ENCODE measurements around the gene ESRRG. TPM values are rescaled to one million over a fixed set of nuclear protein-coding genes. Genes with fewer than 3 reads are reported as not detected.

Gene ESRRG
- total and polyA plus RNA-seq, 2 experiments from 2014 or later, result 1.2 to 1.7 TPM

DNA sequence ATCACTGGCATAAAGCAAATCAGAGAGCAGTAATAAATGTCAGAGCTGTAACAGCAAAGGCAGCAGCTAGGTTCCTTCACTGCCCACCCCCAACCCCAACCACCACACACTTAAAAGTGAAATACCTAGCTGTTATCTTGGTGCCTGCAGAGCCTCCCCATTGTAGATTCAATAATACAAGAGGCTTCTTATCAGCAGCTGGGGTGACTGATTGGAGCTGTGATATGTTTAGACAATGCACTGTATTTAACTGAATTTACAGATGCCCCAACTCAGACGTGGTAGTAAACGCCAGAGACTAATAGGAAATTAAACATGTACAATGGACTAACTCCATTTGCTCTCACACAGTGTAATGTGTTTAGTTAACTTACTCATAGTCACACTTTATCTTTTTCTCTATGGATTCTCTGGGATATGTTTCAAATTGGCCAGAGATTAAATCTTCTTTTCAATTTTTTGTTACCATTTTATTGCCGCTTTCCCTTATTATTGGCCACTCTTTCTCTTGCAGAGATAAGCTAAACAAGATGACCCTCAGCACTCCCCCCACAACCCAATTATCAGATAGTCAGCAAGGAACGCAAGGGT is 117.1 kb downstream of the ESRRG start:
- TF ChIP-seq STAT1 (IDR thresholded peaks at IDR 0.05; ENCODE audit: unreplicated experiment) (no peak), ZNF331 (CRISPR knock-in tag; IDR thresholded peaks at IDR 0.05; ENCODE audit: low read depth) (no peak), JUNB (IDR thresholded peaks at IDR 0.05; ENCODE audit: unreplicated experiment) (no peak), ZNF114 (CRISPR knock-in tag; IDR thresholded peaks at IDR 0.05) (no peak), EZH2 (IDR thresholded peaks at IDR 0.05; ENCODE audit: low read depth, unreplicated experiment) (no peak), CREB1 (CRISPR knock-in tag; IDR thresholded peaks at IDR 0.05; ENCODE audit: low read depth) (no peak), NANOG (IDR thresholded peaks at IDR 0.05; ENCODE audit: borderline replicate concordance) (no peak), POLR2AphosphoS5 (IDR thresholded peaks at IDR 0.05; ENCODE audit: low read depth) (no peak), EZH2phosphoT487 (IDR thresholded peaks at IDR 0.05; ENCODE audit: unreplicated experiment) (no peak)
- TF ChIP-seq, protein P1, sequence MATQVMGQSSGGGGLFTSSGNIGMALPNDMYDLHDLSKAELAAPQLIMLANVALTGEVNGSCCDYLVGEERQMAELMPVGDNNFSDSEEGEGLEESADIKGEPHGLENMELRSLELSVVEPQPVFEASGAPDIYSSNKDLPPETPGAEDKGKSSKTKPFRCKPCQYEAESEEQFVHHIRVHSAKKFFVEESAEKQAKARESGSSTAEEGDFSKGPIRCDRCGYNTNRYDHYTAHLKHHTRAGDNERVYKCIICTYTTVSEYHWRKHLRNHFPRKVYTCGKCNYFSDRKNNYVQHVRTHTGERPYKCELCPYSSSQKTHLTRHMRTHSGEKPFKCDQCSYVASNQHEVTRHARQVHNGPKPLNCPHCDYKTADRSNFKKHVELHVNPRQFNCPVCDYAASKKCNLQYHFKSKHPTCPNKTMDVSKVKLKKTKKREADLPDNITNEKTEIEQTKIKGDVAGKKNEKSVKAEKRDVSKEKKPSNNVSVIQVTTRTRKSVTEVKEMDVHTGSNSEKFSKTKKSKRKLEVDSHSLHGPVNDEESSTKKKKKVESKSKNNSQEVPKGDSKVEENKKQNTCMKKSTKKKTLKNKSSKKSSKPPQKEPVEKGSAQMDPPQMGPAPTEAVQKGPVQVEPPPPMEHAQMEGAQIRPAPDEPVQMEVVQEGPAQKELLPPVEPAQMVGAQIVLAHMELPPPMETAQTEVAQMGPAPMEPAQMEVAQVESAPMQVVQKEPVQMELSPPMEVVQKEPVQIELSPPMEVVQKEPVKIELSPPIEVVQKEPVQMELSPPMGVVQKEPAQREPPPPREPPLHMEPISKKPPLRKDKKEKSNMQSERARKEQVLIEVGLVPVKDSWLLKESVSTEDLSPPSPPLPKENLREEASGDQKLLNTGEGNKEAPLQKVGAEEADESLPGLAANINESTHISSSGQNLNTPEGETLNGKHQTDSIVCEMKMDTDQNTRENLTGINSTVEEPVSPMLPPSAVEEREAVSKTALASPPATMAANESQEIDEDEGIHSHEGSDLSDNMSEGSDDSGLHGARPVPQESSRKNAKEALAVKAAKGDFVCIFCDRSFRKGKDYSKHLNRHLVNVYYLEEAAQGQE (IDR thresholded peaks at IDR 0.05; ENCODE audit: unreplicated experiment), result no peak
- TF ChIP-seq, protein P2, sequence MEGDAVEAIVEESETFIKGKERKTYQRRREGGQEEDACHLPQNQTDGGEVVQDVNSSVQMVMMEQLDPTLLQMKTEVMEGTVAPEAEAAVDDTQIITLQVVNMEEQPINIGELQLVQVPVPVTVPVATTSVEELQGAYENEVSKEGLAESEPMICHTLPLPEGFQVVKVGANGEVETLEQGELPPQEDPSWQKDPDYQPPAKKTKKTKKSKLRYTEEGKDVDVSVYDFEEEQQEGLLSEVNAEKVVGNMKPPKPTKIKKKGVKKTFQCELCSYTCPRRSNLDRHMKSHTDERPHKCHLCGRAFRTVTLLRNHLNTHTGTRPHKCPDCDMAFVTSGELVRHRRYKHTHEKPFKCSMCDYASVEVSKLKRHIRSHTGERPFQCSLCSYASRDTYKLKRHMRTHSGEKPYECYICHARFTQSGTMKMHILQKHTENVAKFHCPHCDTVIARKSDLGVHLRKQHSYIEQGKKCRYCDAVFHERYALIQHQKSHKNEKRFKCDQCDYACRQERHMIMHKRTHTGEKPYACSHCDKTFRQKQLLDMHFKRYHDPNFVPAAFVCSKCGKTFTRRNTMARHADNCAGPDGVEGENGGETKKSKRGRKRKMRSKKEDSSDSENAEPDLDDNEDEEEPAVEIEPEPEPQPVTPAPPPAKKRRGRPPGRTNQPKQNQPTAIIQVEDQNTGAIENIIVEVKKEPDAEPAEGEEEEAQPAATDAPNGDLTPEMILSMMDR (conservative IDR thresholded peaks at IDR 0.05; ENCODE audit: low read depth in 2 of 2), result no peak
- TF ChIP-seq, protein P3, sequence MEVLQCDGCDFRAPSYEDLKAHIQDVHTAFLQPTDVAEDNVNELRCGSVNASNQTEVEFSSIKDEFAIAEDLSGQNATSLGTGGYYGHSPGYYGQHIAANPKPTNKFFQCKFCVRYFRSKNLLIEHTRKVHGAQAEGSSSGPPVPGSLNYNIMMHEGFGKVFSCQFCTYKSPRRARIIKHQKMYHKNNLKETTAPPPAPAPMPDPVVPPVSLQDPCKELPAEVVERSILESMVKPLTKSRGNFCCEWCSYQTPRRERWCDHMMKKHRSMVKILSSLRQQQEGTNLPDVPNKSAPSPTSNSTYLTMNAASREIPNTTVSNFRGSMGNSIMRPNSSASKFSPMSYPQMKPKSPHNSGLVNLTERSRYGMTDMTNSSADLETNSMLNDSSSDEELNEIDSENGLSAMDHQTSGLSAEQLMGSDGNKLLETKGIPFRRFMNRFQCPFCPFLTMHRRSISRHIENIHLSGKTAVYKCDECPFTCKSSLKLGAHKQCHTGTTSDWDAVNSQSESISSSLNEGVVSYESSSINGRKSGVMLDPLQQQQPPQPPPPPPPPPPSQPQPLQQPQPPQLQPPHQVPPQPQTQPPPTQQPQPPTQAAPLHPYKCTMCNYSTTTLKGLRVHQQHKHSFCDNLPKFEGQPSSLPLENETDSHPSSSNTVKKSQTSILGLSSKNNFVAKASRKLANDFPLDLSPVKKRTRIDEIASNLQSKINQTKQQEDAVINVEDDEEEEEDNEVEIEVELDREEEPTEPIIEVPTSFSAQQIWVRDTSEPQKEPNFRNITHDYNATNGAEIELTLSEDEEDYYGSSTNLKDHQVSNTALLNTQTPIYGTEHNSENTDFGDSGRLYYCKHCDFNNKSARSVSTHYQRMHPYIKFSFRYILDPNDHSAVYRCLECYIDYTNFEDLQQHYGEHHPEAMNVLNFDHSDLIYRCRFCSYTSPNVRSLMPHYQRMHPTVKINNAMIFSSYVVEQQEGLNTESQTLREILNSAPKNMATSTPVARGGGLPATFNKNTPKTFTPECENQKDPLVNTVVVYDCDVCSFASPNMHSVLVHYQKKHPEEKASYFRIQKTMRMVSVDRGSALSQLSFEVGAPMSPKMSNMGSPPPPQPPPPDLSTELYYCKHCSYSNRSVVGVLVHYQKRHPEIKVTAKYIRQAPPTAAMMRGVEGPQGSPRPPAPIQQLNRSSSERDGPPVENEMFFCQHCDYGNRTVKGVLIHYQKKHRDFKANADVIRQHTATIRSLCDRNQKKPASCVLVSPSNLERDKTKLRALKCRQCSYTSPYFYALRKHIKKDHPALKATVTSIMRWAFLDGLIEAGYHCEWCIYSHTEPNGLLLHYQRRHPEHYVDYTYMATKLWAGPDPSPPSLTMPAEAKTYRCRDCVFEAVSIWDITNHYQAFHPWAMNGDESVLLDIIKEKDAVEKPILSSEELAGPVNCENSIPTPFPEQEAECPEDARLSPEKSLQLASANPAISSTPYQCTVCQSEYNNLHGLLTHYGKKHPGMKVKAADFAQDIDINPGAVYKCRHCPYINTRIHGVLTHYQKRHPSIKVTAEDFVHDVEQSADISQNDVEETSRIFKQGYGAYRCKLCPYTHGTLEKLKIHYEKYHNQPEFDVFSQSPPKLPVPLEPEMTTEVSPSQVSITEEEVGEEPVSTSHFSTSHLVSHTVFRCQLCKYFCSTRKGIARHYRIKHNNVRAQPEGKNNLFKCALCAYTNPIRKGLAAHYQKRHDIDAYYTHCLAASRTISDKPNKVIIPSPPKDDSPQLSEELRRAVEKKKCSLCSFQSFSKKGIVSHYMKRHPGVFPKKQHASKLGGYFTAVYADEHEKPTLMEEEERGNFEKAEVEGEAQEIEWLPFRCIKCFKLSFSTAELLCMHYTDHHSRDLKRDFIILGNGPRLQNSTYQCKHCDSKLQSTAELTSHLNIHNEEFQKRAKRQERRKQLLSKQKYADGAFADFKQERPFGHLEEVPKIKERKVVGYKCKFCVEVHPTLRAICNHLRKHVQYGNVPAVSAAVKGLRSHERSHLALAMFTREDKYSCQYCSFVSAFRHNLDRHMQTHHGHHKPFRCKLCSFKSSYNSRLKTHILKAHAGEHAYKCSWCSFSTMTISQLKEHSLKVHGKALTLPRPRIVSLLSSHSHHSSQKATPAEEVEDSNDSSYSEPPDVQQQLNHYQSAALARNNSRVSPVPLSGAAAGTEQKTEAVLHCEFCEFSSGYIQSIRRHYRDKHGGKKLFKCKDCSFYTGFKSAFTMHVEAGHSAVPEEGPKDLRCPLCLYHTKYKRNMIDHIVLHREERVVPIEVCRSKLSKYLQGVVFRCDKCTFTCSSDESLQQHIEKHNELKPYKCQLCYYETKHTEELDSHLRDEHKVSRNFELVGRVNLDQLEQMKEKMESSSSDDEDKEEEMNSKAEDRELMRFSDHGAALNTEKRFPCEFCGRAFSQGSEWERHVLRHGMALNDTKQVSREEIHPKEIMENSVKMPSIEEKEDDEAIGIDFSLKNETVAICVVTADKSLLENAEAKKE (CRISPR knock-in tag; IDR thresholded peaks at IDR 0.05), result no peak
- TF ChIP-seq, protein P4, sequence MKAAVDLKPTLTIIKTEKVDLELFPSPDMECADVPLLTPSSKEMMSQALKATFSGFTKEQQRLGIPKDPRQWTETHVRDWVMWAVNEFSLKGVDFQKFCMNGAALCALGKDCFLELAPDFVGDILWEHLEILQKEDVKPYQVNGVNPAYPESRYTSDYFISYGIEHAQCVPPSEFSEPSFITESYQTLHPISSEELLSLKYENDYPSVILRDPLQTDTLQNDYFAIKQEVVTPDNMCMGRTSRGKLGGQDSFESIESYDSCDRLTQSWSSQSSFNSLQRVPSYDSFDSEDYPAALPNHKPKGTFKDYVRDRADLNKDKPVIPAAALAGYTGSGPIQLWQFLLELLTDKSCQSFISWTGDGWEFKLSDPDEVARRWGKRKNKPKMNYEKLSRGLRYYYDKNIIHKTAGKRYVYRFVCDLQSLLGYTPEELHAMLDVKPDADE (IDR thresholded peaks at IDR 0.05), result no peak
- no peaks in the 10 kb centered on the region for H3F3A ChIP-seq (replicated peaks; ENCODE audit: low read depth)
- H3K27ac ChIP-seq (ENCODE audit: low read depth), result no peak overlapping the region
- H4K20me1 ChIP-seq (replicated peaks; ENCODE audit: insufficient read depth), result no peaks in the 10 kb centered on the region; the same call in 1 of the 2 replicates
- H3K4me3 ChIP-seq, result no peak overlapping the region
- ATAC-seq (no peak), DNase-seq (ENCODE audit: low spot score) (no peak)
- H3K27me3 ChIP-seq (ENCODE audit: insufficient read depth), result peaks cover 9% of the 10 kb centered on the region; the same call in 1 of the 2 replicates
- Mint-ChIP-seq H3K4me3 (no peak overlapping the region), H3K27ac (no peak overlapping the region), H3K36me3 (ENCODE audit: low read depth) (no peaks in the 10 kb centered on the region), H3K27me3 (ENCODE audit: insufficient read depth, low read depth, poor library complexity) (no peaks in the 10 kb centered on the region), H3K4me1 (peaks cover 14% of the 10 kb centered on the region), H3K9me3 (no peaks in the 10 kb centered on the region)
- no peaks in the 10 kb centered on the region for H3K36me3 ChIP-seq (ENCODE audit: insufficient read depth)
- no peaks in the 10 kb centered on the region for H3K9me2 ChIP-seq (ENCODE audit: insufficient read depth)
- no peak overlapping the region for H3K4me2 ChIP-seq
- H2AFZ ChIP-seq, result no peak overlapping the region
- no peaks in the 10 kb centered on the region for H3K79me2 ChIP-seq (replicated peaks; ENCODE audit: insufficient read depth)
- no peaks in the 10 kb centered on the region for H3K4me1 ChIP-seq (ENCODE audit: insufficient read depth)

Data from GM23338 (cell line).